Loucy (cell line): ENCODE results near the gene CLSTN2.

ENCODE experiments used
- CTCF ChIP-seq: fragments of 200-600 bp; sonication (generic); conservative IDR thresholded peaks from 2 replicates; pipeline ENCODE4 v1.5.1; 2014; ENCODE audit warnings: mild to moderate bottlenecking, antibody characterized with exemption, low read length
- EZH2phosphoT487 ChIP-seq: fragments of 200-600 bp; IDR thresholded peaks from 2 replicates; pipeline ENCODE4 v1.6.1; 2018; ENCODE audit warnings: antibody characterized with exemption, mild to moderate bottlenecking, moderate library complexity, borderline replicate concordance

GRCh38 chr3:140530603-140531002 lies 595.6 kb downstream of the CLSTN2 start:
- no peak for TF ChIP-seq CTCF
- no peak for TF ChIP-seq EZH2phosphoT487
